Measurements from ENCODE around the gene NIT1.

NIT1 gene

DNA sequence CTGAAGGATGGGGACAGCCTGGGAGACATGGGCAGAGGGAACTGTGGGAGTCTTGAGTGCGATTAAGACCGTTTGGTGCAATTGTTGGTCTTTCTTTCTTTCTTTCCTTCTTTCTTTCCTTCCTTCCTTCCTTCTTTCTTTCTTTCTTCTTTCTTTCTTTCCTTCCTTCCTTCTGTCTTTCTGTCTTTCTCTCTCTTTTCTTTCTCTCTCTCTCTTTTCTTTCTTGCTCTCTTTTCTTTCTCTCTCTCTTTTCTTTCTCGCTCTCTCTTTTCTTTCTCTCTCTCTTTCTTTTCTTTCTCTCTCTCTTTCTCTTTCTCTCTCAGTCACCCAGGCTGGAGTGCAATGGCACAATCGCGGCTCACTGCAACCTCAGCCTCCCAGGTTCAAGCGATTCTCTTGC, 22.7 kb upstream of the NIT1 start:
- Histone ChIP-seq H3K4me2 (no peak overlapping the region), H2AFZ (ENCODE audit: low read depth) (no peak overlapping the region), H3K79me2 (ENCODE audit: insufficient read depth, low read depth) (no peaks in the 10 kb centered on the region), H3K36me3 (ENCODE audit: insufficient read depth) (no peaks in the 10 kb centered on the region), H3K9ac (no peak overlapping the region), H3K27me3 (ENCODE audit: insufficient read depth, low read depth) (no peaks in the 10 kb centered on the region), H3K4me1 (ENCODE audit: low read depth, poor library complexity, severe bottlenecking) (peaks cover 16% of the 10 kb centered on the region), H3K4me3 (IDR thresholded peaks at IDR 0.05; ENCODE audit: insufficient read depth, low read depth, low read length) (no peak overlapping the region), H3K27ac (no peak overlapping the region), H4K20me1 (ENCODE audit: insufficient read depth) (no peaks in the 10 kb centered on the region)
- no peak for TF ChIP-seq CTCF (conservative IDR thresholded peaks at IDR 0.05; ENCODE audit: low read depth, low read length)

DNA sequence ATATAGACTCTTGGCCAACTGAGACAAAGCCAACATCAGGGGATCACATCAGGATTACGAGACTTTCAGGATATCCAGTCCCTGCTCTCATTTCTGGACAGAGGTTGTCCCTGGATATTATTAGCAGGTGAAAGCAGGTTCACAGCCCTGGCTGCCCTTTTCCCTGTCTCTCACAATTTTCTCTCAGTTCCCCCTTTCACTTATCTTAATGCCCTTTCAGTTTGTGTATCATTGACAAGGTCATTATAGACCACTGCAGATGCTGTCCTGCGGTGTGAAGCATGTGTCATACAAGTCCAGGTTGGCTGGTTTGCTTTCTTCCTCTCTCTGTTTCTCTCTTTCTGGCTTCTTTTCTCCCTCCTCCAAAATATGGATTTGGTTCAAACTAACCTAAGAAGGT, 21.9 kb upstream of the NIT1 start:
- no peak for TF ChIP-seq CTCF (conservative IDR thresholded peaks at IDR 0.05; ENCODE audit: low read depth, low read length)
- Histone ChIP-seq H4K20me1 (ENCODE audit: insufficient read depth) (no peaks in the 10 kb centered on the region), H3K27me3 (ENCODE audit: insufficient read depth, low read depth) (no peaks in the 10 kb centered on the region), H2AFZ (ENCODE audit: low read depth) (no peak overlapping the region), H3K79me2 (ENCODE audit: insufficient read depth, low read depth) (no peaks in the 10 kb centered on the region), H3K4me1 (ENCODE audit: low read depth, poor library complexity, severe bottlenecking) (peaks cover 16% of the 10 kb centered on the region), H3K4me2 (no peak overlapping the region), H3K9ac (no peak overlapping the region), H3K4me3 (IDR thresholded peaks at IDR 0.05; ENCODE audit: insufficient read depth, low read depth, low read length) (no peak overlapping the region), H3K36me3 (ENCODE audit: insufficient read depth) (peaks cover 4% of the 10 kb centered on the region; the same call in 1 of the 2 replicates), H3K27ac (no peak overlapping the region)

GRCh38 chr1:161096530-161096929, 21.4 kb upstream of the NIT1 start:
- TF ChIP-seq CTCF (conservative IDR thresholded peaks at IDR 0.05; ENCODE audit: low read depth, low read length): no peak
- no peak overlapping the region for H3K27ac ChIP-seq

GRCh38 chr1:161098210-161099068, 19.5 kb upstream of the NIT1 start, which contains the start of gene KLHDC9:
KLHDC9 (plus strand) TSS chr1:161098361; CDS start chr1:161098536, 175 bp downstream.
- H3K9ac ChIP-seq: peak within 1 kb of the TSS; percentile 52
- peak within 1 kb of the TSS; percentile 68 for H3K27ac ChIP-seq
- no peak for TF ChIP-seq CTCF (conservative IDR thresholded peaks at IDR 0.05; ENCODE audit: low read depth, low read length)

More at GRCh38 chr1:161096530-161096929, 21.4 kb upstream of the NIT1 start:
- H3K9ac ChIP-seq: no peak overlapping the region
- H3K4me2 ChIP-seq: no peak overlapping the region
- no peaks in the 10 kb centered on the region for H3K79me2 ChIP-seq (ENCODE audit: insufficient read depth, low read depth)
- no peak overlapping the region for H3K4me3 ChIP-seq (IDR thresholded peaks at IDR 0.05; ENCODE audit: insufficient read depth, low read depth, low read length)
- no peaks in the 10 kb centered on the region for H4K20me1 ChIP-seq (ENCODE audit: insufficient read depth)
- H2AFZ ChIP-seq (ENCODE audit: low read depth): no peak overlapping the region
- H3K4me1 ChIP-seq (ENCODE audit: low read depth, poor library complexity, severe bottlenecking): peaks cover 16% of the 10 kb centered on the region
- H3K27me3 ChIP-seq (ENCODE audit: insufficient read depth, low read depth): no peaks in the 10 kb centered on the region
- peaks cover 4% of the 10 kb centered on the region; the same call in 1 of the 2 replicates for H3K36me3 ChIP-seq (ENCODE audit: insufficient read depth)

More at GRCh38 chr1:161098210-161099068, 19.5 kb upstream of the NIT1 start, which contains the start of gene KLHDC9:
- peak within 1 kb of the TSS; percentile 99 for H3K4me3 ChIP-seq (IDR thresholded peaks at IDR 0.05; ENCODE audit: insufficient read depth, low read depth, low read length)
- H2AFZ ChIP-seq (ENCODE audit: low read depth): peak within 1 kb of the TSS; percentile 90
- no peaks in the 10 kb centered on the region for H4K20me1 ChIP-seq (ENCODE audit: insufficient read depth)
- no peaks in the 10 kb centered on the region for H3K27me3 ChIP-seq (ENCODE audit: insufficient read depth, low read depth)
- H3K4me1 ChIP-seq (ENCODE audit: low read depth, poor library complexity, severe bottlenecking): peaks cover 16% of the 10 kb centered on the region
- H3K79me2 ChIP-seq (ENCODE audit: insufficient read depth, low read depth): peaks cover 12% of the 10 kb centered on the region; the same call in 1 of the 2 replicates
- peaks cover 4% of the 10 kb centered on the region; the same call in 1 of the 2 replicates for H3K36me3 ChIP-seq (ENCODE audit: insufficient read depth)
- H3K4me2 ChIP-seq: peak within 1 kb of the TSS; percentile 97

All from KMS-11 (cell line).